Right forelimb (tissue), 1 donor: ENCODE data around the gene CHD5.

Experiments used
- DNase-seq: peaks from one replicate; pipeline ENCODE4 v3.0.0-alpha.2; 2018

CHD5 gene

GRCh38 chr1:6109688-6110087 lies 70.4 kb downstream of the CHD5 start:
- peak; percentile 12 for DNase-seq

GRCh38 chr1:6108937-6109614 lies 71.0 kb downstream of the CHD5 start:
- DNase-seq, result peak; percentile 38

- DNase-seq, result peak; percentile 6
These were observed 71.6 kb downstream of the CHD5 start for GRCh38 chr1:6108476-6108875.

GRCh38 chr1:6107409-6108356 lies 72.4 kb downstream of the CHD5 start:
- no peak for DNase-seq

GRCh38 chr1:6106977-6107376 lies 73.1 kb downstream of the CHD5 start:
- no peak for DNase-seq

GRCh38 chr1:6106321-6106731 lies 73.8 kb downstream of the CHD5 start:
- peak; percentile 21 for DNase-seq

- DNase-seq, result peak; percentile 43
These were observed 74.4 kb downstream of the CHD5 start for GRCh38 chr1:6105763-6106162.

- no peak for DNase-seq
These were observed 74.9 kb downstream of the CHD5 start for GRCh38 chr1:6105218-6105679.

GRCh38 chr1:6104631-6105030 lies 75.5 kb downstream of the CHD5 start:
- DNase-seq, result peak; percentile 36

GRCh38 chr1:6103854-6104530 lies 76.1 kb downstream of the CHD5 start:
- no peak for DNase-seq

- DNase-seq, result peak; percentile 40
These were observed 76.8 kb downstream of the CHD5 start for GRCh38 chr1:6103111-6103853.

- no peak for DNase-seq
These were observed 77.6 kb downstream of the CHD5 start for GRCh38 chr1:6102532-6102845.

- peak; percentile 19 for DNase-seq
These were observed 78.1 kb downstream of the CHD5 start for GRCh38 chr1:6101826-6102531.

GRCh38 chr1:6100861-6101783 lies 79.0 kb downstream of the CHD5 start:
- DNase-seq, result no peak

- DNase-seq, result no peak
These were observed 80.0 kb downstream of the CHD5 start for GRCh38 chr1:6099787-6100765.

- DNase-seq, result no peak
These were observed 80.8 kb downstream of the CHD5 start for GRCh38 chr1:6099297-6099696.

GRCh38 chr1:6098303-6099215 lies 81.6 kb downstream of the CHD5 start:
- DNase-seq, result peak; percentile 60

GRCh38 chr1:6097824-6098223 lies 82.3 kb downstream of the CHD5 start:
- DNase-seq, result no peak
